T47D (cell line): ENCODE data around the gene BMI1.

Source experiments
- DNase-seq, 2 experiments: peaks; one replicate each; pipeline versions ENCODE4 v3.0.0 to v3.0.0-alpha.2; 2011 to 2012; ENCODE audit warnings: low read depth in 1 of 2, low spot score in 1 of 2
- JUND ChIP-seq: IDR thresholded peaks from 2 replicates; pipeline ENCODE4 v1.6.1; 2012; ENCODE audit warnings: low read depth
- in situ Hi-C: cut with HindIII; loops from 2 replicates; pipeline ENCODE4 v1.10.0; 2016; ENCODE audit warnings: low sequenced_read_pairs, low pct_unique_long_range_greater_than_20kb

Gene BMI1

DNA sequence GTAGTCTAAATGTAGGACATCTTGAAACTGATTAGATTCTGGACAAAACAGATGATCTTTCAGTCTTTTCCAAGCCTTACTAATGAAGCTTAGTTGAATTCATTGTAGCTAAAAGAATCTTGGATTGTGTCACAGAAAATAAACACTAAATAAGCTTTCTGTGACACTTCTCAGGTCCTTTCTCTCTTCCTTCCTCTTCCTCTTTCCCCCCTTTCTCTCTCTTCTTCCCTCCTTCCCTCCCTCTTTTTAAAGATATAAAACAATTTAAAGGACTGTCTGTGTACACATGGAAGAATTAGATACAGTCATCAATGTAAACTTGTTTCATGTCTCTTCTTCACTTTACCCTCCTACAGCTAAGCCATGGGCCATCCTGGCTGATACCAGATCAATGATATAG is 10.0 kb upstream of the BMI1 start:
- TF ChIP-seq JUND: no peak
- no peak for DNase-seq
- in situ Hi-C loops: no loop called here

GRCh38 chr10:22314852-22315251 is 6.0 kb upstream of the BMI1 start:
- no peak for TF ChIP-seq JUND
- in situ Hi-C loops: no loop called here
- DNase-seq: no peak

- TF ChIP-seq JUND: no peak
- in situ Hi-C loops: no loop called here
- DNase-seq: peak in 1 of 2 experiments; percentile 39
Measured at GRCh38 chr10:22315455-22316285, 5.2 kb upstream of the BMI1 start.

GRCh38 chr10:22316286-22317075 is 4.4 kb upstream of the BMI1 start, which contains the start of gene COMMD3:
Gene COMMD3 (plus strand): TSS chr10:22316388. CDS start chr10:22316418, 30 bp downstream.
- peak; percentile 55 to 86 for DNase-seq
- in situ Hi-C loops: no loop called here
- TF ChIP-seq JUND: no peak

DNA sequence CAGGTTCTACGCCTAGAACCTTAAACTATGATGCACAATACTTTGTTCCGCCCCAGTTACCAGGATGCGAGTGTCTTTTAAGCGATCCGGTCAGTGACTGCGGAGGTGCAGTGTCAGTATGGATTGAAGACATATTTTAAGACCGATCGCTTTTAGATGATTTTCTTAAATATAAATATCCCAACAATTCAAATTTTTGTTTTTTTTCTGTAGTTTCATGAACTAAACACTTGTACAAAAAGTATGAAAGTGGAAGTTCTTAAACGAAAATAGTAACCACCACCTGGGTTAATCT is 3.9 kb upstream of the BMI1 start:
- no peak for TF ChIP-seq JUND
- no peak for DNase-seq
- in situ Hi-C loops: no loop called here

- DNase-seq: no peak
- in situ Hi-C loops: no loop called here
- no peak for TF ChIP-seq JUND
Measured at GRCh38 chr10:22317771-22318565, 2.9 kb upstream of the BMI1 start.

DNA sequence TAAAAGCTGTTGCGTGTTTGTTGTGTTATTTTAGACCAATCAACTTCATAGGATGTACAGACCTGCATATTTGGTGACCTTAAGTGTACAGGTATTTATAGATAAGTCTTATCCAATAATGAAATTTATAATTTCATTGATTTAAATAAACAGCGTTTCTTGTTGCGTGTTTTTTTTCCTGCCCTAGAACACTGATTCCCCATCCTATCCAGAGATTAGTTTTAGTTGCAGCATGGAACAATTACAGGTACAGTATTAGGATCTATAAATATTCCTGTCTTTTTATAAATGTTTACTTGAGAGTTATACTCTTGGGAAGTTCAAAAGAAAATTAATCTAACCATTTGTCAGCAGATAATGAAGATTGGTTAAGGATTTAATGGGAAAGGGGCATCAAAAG is 2.1 kb upstream of the BMI1 start:
- in situ Hi-C loops: no loop called here
- TF ChIP-seq JUND: no peak

GRCh38 chr10:22319547-22319979 is 1.3 kb upstream of the BMI1 start:
- DNase-seq: no peak
- no peak for TF ChIP-seq JUND
- in situ Hi-C loops: no loop called here

More for the DNA sequence above, 2.1 kb upstream of the BMI1 start:
- DNase-seq: no peak

DNA sequence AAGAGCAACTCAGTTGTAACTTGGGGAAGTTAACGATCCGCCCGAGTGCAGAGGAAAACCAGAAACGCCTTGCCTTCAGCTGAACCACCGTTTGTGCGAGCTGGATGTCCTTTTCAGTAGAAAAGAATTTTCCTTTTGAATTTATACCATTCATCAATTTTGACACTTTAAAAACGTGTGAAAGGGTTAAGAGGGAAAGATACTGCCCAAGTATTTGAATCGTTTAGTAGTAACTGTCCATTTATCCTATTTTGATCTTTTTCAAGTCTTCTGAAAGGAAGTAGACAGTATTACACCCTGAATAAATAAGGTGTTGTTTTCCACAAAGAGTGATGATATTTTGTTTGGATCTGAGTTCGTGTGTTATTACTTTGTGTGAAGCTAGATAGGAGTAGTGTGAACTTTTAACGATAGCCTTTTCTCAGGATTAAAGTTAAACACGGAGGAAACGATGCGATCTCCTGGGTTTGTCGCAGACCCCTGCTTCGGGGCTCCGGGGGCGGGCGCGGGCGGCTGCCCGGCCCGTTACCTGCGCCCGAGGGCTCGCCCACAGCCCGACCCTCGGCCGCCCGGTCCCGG is 830 bp upstream of the BMI1 start:
- in situ Hi-C loops: no loop called here
- TF ChIP-seq JUND: no peak
- DNase-seq: no peak

- peak; percentile 51 to 82 for DNase-seq
- in situ Hi-C loops: no loop called here
- no peak for TF ChIP-seq JUND
Measured at GRCh38 chr10:22321156-22321923, 441 bp downstream of the BMI1 start.

- no peak for DNase-seq
- no peak for TF ChIP-seq JUND
- in situ Hi-C loops: no loop called here
Measured at GRCh38 chr10:22321924-22322640, 1.2 kb downstream of the BMI1 start.
